GM18505 (cell line): ENCODE results near the gene PTPRN2.

Experiments used
- ATAC-seq: cut with Tn5 transposase; IDR thresholded peaks from one replicate; pipeline ENCODE4 v1.9.1; 2021; ENCODE audit not compliant: unreplicated experiment
- POLR2A ChIP-seq: IDR thresholded peaks from 4 replicates; pipeline ENCODE4 v1.6.1; 2011; ENCODE audit warnings: borderline replicate concordance; ENCODE audit not compliant: insufficient read depth, insufficient read length; ENCODE audit errors: extremely low read depth

PTPRN2 gene

GRCh38 chr7:157964016-157964415, 623.6 kb downstream of the PTPRN2 start:
- no peak for ATAC-seq
- TF ChIP-seq POLR2A, result no peak

DNA sequence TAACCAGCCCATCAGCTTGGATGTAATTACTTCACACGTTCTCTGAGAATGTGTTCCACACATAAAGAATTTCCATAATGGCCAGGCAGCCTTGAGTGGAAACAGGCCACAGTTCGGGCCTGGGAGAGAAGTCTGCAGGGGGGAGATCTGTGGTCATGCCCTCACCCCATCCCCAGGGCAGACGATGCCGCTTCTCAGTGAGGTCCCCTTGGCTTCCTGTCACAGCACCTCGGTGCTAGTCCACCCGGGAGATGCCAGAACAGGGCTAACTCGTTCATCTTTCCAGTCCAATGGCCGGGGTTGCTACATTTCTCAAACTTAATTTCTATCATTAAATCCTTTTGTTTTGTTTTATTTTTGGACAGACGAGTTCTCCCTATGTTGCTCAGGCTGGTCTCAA, 624.1 kb downstream of the PTPRN2 start:
- no peak for ATAC-seq

GRCh38 chr7:157962458-157963306, 624.9 kb downstream of the PTPRN2 start:
- ATAC-seq, result no peak
- no peak for TF ChIP-seq POLR2A

More for the DNA sequence above, 624.1 kb downstream of the PTPRN2 start:
- no peak for TF ChIP-seq POLR2A

DNA sequence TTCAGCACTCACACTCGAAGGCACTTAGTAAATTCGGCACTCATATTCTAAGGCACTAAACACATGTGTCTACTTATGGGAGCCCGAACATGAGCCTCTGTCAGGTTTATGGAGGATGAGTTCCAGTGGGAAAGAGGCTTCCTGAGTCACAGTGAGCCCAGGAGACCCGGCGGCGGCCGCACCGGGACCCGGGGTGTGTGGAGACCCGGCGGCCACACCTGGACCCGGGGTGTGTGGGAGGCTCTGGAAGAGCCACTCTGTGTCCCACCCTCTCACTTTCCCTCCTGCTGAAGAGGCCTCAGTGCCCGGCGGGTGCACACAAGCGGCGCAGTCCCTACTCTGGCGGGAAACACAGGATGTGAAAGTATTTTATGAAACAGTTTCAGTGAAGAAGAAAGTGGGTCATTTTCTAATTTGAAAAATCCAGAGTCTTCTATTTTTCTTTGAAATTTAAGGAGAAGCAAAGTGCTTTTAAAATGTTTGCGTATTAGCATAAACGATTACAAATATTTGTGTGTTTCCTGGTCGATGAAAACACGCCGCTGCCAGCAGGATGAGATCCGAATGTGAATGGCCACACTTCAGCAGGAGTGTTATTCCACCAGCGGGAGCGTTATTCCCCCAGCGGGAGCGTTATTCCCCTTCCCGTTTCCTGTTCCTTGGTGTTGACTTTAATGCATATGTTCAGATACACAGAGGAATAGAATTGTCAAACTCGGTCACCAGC, 625.7 kb downstream of the PTPRN2 start:
- no peak for TF ChIP-seq POLR2A
- ATAC-seq, result no peak

DNA sequence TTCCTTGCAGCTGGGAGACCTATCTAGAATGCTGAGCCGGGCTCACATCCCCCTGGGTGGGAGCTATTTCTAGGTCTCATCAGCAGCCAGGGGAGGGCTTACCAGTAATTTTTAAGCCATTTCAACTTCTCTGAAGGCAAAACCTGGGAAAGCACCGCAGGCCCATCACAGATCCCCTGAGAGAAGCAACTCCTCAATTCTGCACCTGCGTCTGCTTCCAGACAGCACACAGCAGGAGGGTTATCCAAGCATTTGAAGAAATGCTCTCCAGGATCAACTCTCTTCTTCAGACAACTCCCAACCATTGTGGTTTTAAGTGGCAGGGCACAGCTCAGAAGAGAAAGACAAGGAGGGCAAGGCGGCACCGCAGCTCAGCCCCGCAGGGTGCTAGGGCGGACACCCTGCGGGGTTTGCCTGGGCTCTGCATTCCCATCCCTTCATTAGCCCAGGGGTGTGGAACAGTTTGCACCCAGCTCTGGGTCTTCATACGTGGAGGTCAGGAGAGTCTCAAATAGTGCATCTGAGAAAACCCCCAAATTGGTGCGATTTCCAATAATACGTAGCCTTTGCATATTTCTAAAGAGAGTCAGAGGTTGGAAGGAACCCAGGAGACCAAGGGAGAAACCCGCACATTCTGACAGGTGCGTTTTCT, 632.1 kb downstream of the PTPRN2 start:
- ATAC-seq, result no peak
- no peak for TF ChIP-seq POLR2A

DNA sequence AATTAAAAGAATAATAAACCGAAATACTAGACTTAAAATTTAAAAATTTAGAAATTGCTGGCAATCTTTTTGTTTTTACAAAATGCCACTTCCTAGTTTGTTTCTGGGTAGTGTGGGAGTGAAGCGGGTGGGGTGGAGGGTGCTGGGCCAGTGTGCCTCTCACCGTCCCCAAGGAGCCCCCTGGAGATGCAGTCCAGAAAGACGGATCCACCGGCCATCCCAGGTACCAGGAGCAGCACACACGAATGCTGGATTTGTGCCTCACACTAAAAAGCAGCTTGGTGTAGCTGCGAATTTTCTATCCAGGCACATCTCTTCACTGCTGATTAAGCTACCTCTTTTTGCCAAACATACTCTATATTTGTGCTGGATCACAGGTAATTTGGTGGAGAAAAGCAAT, 632.7 kb downstream of the PTPRN2 start:
- ATAC-seq, result no peak
- TF ChIP-seq POLR2A, result no peak

DNA sequence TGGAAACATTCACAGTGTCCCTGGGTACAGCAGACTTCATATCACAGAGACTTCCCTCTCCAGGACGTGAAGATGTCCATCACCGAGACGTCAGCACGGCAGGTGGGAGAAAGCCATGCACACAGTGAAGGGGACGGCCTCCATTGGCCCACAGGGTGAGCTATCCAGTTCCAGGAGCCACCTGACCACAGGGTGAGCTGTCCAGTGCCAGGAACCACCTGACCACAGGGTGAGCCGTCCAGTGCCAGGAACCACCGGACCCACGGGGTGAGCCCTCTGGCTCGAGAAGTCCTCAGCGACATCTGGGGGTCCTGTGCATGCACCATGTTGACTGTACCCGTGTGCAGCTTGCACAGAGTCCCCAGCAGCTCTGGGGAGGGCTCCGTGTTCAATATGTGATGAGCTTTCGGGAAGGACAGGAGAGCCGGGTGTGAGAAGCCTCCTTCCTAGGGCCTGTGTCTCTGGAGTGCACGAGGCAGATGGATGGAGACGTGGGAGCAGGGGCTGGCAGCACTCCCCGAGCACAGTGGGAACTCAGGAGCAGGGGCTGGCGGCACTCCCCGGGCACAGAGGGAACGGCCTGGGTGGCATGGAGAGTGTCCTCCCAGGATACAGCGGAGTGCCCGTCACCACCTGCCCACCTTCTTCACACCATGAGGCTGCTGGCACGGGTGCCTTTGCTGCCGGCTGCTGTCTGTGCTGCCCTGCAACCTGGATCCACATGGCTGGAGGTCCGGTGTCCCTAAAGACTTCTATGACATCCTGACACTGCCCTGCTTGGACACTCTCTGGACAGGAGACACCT, 634.6 kb downstream of the PTPRN2 start:
- no peak for ATAC-seq

DNA sequence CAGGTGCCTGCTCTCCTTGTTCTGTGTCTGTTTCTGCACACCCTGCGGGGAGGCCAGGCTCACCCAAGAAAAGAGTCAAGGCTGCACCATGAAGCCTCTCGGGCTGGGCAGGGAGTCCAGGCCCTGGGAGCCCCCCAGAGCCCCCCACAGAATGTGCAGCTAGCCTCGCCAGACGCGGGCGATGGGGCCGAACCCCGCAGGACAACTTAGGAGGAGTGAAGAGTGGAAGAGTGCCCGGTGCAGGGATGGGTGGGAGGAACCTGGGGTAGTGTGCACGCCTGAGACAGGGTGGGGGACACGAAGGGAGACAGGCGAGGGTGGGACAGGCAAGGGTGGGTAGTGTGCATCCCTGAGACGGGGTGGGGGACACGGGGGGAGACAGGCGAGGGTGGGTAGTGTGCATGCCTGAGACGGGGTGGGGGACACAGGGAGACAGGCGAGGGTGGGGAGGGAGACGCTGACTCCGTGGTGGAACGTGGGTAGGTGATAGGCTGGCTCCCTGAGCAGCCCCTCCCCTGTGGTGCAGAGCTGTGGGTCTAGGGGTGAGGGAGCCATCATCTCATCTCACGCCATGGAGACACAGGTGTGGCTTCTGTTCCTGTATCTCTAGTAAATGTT, 635.5 kb downstream of the PTPRN2 start:
- no peak for ATAC-seq
- TF ChIP-seq POLR2A, result no peak

More for the DNA sequence above, 634.6 kb downstream of the PTPRN2 start:
- TF ChIP-seq POLR2A, result no peak

DNA sequence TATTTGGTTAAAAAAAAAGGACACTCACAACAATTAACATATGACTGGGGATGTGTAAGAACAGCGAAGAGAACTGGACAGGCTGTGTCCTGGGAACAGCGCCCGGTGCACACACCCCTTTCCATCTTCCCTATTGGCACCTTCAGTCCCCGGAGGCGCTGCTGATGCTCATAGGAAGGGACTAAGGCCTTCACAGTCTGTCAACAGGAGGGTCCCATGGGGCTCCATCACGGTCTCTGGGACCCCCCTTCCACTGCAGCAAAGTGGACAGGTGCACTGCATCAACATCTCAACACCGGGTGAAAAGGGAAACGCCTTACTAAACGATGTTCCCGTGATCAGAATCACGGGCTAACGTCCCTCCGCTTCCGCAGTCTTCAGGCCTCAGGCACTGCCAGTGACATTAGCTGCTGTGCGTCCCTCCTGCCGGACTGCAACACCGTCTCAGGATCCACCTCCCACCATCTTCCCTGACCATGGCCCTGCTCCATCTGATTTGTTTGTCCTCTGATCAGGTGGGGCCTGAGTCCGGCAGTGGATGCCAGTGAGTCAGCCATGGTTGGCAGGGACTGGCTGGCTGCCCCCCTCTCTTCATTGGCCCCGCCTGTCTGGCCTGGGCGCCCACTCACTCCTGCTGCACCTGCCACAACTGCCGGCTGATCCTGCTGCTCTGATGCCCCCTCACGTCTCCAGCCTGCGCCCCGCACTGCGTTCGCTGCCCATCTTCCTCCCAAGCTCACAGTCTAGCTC, 636.1 kb downstream of the PTPRN2 start:
- no peak for ATAC-seq
- TF ChIP-seq POLR2A, result no peak

DNA sequence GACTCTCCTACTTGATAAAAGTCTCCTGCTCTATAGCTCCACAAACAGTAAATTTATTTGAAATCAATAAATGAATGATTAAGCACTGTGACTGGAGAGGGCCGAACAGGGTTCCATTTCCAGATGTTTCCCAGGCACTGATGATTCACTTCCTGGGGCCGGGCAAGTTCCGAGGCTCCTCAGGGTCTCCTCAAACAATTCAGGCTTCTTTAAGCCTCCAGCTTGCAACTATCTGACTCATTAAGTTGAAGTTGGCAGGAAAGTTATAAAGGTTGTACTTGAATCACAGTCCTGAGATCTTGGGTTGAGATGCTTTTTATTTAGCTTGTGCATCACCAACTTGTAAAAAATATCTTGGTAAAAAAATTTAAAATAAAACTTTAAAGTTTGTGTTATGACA, 637.9 kb downstream of the PTPRN2 start:
- TF ChIP-seq POLR2A, result no peak
- ATAC-seq, result no peak

DNA sequence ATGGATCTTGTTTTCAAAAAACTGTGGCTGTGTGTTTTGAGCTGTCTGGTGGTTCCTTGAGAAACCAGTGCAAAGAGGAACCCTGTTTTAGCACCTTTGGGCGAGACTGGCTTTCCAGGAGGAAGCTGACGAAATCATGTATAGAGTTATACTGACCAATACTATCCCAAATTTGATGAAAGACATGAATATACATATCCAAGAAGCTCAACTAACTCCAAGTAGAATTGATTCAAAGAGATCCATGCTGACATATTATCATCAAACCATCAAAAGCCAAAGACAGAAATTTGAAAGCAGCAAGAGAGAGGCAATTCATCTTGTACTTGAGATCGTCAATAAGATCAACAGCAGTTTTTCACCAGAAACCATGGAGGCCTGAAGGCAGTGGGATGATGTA, 640.1 kb downstream of the PTPRN2 start:
- TF ChIP-seq POLR2A, result no peak
- ATAC-seq, result no peak
